Mesendoderm (in vitro differentiated cells): ENCODE results near the gene SLC66A3.

Source experiments
- DNase-seq: peaks from one replicate; pipeline ENCODE4 v3.0.0; 2013
- H2AK5ac ChIP-seq: 2 replicates; pipeline ENCODE4 v1.6.1; 2013; ENCODE audit warnings: low read length, inconsistent platforms
- H2BK120ac ChIP-seq: 2 replicates; pipeline ENCODE4 v1.6.1; 2013; ENCODE audit warnings: low read depth, mild to moderate bottlenecking, low read length, moderate library complexity, mixed read lengths
- H2BK15ac ChIP-seq: replicated peaks from 2 replicates; pipeline ENCODE4 v1.6.1; 2013; ENCODE audit warnings: low read depth, mild to moderate bottlenecking, moderate library complexity
- H2BK5ac ChIP-seq: 2 replicates; pipeline ENCODE4 v1.6.1; 2013; ENCODE audit warnings: low read length, inconsistent platforms
- H3K18ac ChIP-seq: 2 replicates; pipeline ENCODE4 v1.6.1; 2013; ENCODE audit warnings: mild to moderate bottlenecking, low read length, mixed read lengths
- H3K23ac ChIP-seq: one replicate; pipeline ENCODE4 v1.6.1; 2013; ENCODE audit warnings: low read length
- H3K27ac ChIP-seq: 2 replicates; pipeline ENCODE4 v1.5.1; 2013; ENCODE audit warnings: low read depth, mild to moderate bottlenecking, inconsistent platforms, low read length, moderate library complexity
- H3K27me3 ChIP-seq: 2 replicates; pipeline ENCODE4 v1.6.1; 2013; ENCODE audit warnings: low read length, control low read depth, mild to moderate bottlenecking, inconsistent platforms; ENCODE audit not compliant: insufficient read depth, poor library complexity
- H3K36me3 ChIP-seq: 2 replicates; pipeline ENCODE4 v1.6.1; 2013; ENCODE audit warnings: low read length, inconsistent platforms; ENCODE audit not compliant: control insufficient read depth, insufficient read depth
- H3K4ac ChIP-seq: one replicate; pipeline ENCODE4 v1.6.1; 2013; ENCODE audit warnings: low read depth, mild to moderate bottlenecking, low read length, moderate library complexity
- H3K4me1 ChIP-seq: 2 replicates; pipeline ENCODE4 v1.6.1; 2013; ENCODE audit warnings: low read depth, low read length, inconsistent platforms; ENCODE audit not compliant: control insufficient read depth
- H3K4me2 ChIP-seq: 2 replicates; pipeline ENCODE4 v1.6.1; 2013; ENCODE audit warnings: low read length
- H3K4me3 ChIP-seq: 2 replicates; pipeline ENCODE4 v1.5.1; 2013; ENCODE audit warnings: mild to moderate bottlenecking, low read length
- H3K56ac ChIP-seq: one replicate; pipeline ENCODE4 v1.6.1; 2013; ENCODE audit warnings: low read length
- H3K79me1 ChIP-seq: 2 replicates; pipeline ENCODE4 v1.6.1; 2013; ENCODE audit warnings: low read length, inconsistent platforms
- H3K79me2 ChIP-seq: 2 replicates; pipeline ENCODE4 v1.6.1; 2013; ENCODE audit warnings: mild to moderate bottlenecking, low read length; ENCODE audit not compliant: control insufficient read depth, insufficient read depth
- H3K9ac ChIP-seq: 2 replicates; pipeline ENCODE4 v1.6.1; 2013; ENCODE audit warnings: low read length, inconsistent platforms
- H4K5ac ChIP-seq: one replicate; pipeline ENCODE4 v1.6.1; 2013; ENCODE audit warnings: low read length
- H4K8ac ChIP-seq: one replicate; pipeline ENCODE4 v1.6.1; 2013; ENCODE audit warnings: low read depth, mild to moderate bottlenecking, control low read depth, low read length, moderate library complexity
- WGBS: extraction: QIAGEN DNeasy Blood & Tissue Kit; methylation state at CpG from one replicate; pipeline ENCODE4 v1.1.7; 2013; ENCODE audit warnings: low lambda C conversion rate, missing lambda C conversion rate; ENCODE audit not compliant: insufficient coverage; ENCODE audit errors: extremely low coverage; 5-methylcytosine and 5-hydroxymethylcytosine counted together

Gene SLC66A3

GRCh38 chr2:11121099-11121822 is 34.0 kb upstream of the SLC66A3 start:
- Histone ChIP-seq H3K23ac (no peak overlapping the region), H3K36me3 (no peaks in the 10 kb centered on the region), H3K79me2 (no peaks in the 10 kb centered on the region), H2AK5ac (no peak overlapping the region), H4K5ac (no peak overlapping the region), H3K4me3 (no peak overlapping the region), H2BK15ac (no peak overlapping the region), H4K8ac (no peak overlapping the region), H3K18ac (no peak overlapping the region), H3K27me3 (no peaks in the 10 kb centered on the region), H3K4ac (no peak overlapping the region), H3K27ac (no peak overlapping the region), H3K56ac (no peak overlapping the region), H3K79me1 (no peaks in the 10 kb centered on the region), H3K4me1 (no peaks in the 10 kb centered on the region), H2BK120ac (no peak overlapping the region), H3K9ac (no peak overlapping the region), H3K4me2 (no peak overlapping the region), H2BK5ac (no peak overlapping the region)
- WGBS = no CpG with 5 or more reads among the region's 8 CpGs
- DNase-seq = peak; percentile 57

GRCh38 chr2:11121823-11122155 is 33.5 kb upstream of the SLC66A3 start:
- H2BK15ac ChIP-seq = no peak overlapping the region
- no peak overlapping the region for H4K8ac ChIP-seq
- H3K23ac ChIP-seq = no peak overlapping the region
- H3K27me3 ChIP-seq = no peaks in the 10 kb centered on the region
- H4K5ac ChIP-seq = no peak overlapping the region
- no peak overlapping the region for H2BK5ac ChIP-seq
- no peak overlapping the region for H3K4ac ChIP-seq
- no peak for DNase-seq
- H3K4me2 ChIP-seq = no peak overlapping the region
- H3K36me3 ChIP-seq = no peaks in the 10 kb centered on the region
- H3K18ac ChIP-seq = no peak overlapping the region
- no peak overlapping the region for H3K9ac ChIP-seq
- H2AK5ac ChIP-seq = no peak overlapping the region
- H3K79me1 ChIP-seq = no peaks in the 10 kb centered on the region
- WGBS = no CpG with 5 or more reads among the region's 7 CpGs
- no peak overlapping the region for H2BK120ac ChIP-seq
- H3K4me3 ChIP-seq = no peak overlapping the region
- no peaks in the 10 kb centered on the region for H3K79me2 ChIP-seq
- no peak overlapping the region for H3K27ac ChIP-seq
- H3K4me1 ChIP-seq = no peaks in the 10 kb centered on the region
- H3K56ac ChIP-seq = peak overlapping the region; percentile 10

- H4K5ac ChIP-seq = no peak overlapping the region
- H3K4me1 ChIP-seq = no peaks in the 10 kb centered on the region
- H3K4me2 ChIP-seq = no peak overlapping the region
- no peaks in the 10 kb centered on the region for H3K36me3 ChIP-seq
- H3K9ac ChIP-seq = no peak overlapping the region
- no peak overlapping the region for H3K23ac ChIP-seq
- no CpG with 5 or more reads among the region's 9 CpGs for WGBS
- no peaks in the 10 kb centered on the region for H3K79me1 ChIP-seq
- DNase-seq = peak; percentile 22
- no peak overlapping the region for H3K56ac ChIP-seq
- H2BK15ac ChIP-seq = no peak overlapping the region
- no peak overlapping the region for H3K4me3 ChIP-seq
- H3K79me2 ChIP-seq = no peaks in the 10 kb centered on the region
- no peak overlapping the region for H3K18ac ChIP-seq
- no peak overlapping the region for H2AK5ac ChIP-seq
- H3K27ac ChIP-seq = no peak overlapping the region
- H2BK120ac ChIP-seq = no peak overlapping the region
- H3K27me3 ChIP-seq = no peaks in the 10 kb centered on the region
- H3K4ac ChIP-seq = no peak overlapping the region
- no peak overlapping the region for H4K8ac ChIP-seq
- H2BK5ac ChIP-seq = no peak overlapping the region
These were observed 32.9 kb upstream of the SLC66A3 start for GRCh38 chr2:11122380-11122779.

- Histone ChIP-seq H4K8ac (no peak overlapping the region), H2BK120ac (no peak overlapping the region), H3K79me2 (no peaks in the 10 kb centered on the region), H2AK5ac (no peak overlapping the region), H3K27ac (no peak overlapping the region), H3K23ac (no peak overlapping the region), H2BK5ac (no peak overlapping the region), H3K27me3 (no peaks in the 10 kb centered on the region), H3K4me2 (no peak overlapping the region), H4K5ac (no peak overlapping the region), H3K9ac (no peak overlapping the region), H3K56ac (no peak overlapping the region), H3K36me3 (no peaks in the 10 kb centered on the region), H3K4me3 (no peak overlapping the region), H3K79me1 (no peaks in the 10 kb centered on the region), H3K4me1 (no peaks in the 10 kb centered on the region), H2BK15ac (no peak overlapping the region), H3K4ac (no peak overlapping the region), H3K18ac (no peak overlapping the region)
- WGBS = no CpG with 5 or more reads among the region's 12 CpGs
- no peak for DNase-seq
These were observed 32.1 kb upstream of the SLC66A3 start for GRCh38 chr2:11123001-11123809.

- no peak overlapping the region for H2AK5ac ChIP-seq
- H3K4me2 ChIP-seq = no peak overlapping the region
- H3K79me2 ChIP-seq = no peaks in the 10 kb centered on the region
- no peak overlapping the region for H3K23ac ChIP-seq
- no peaks in the 10 kb centered on the region for H3K36me3 ChIP-seq
- H3K56ac ChIP-seq = peak overlapping the region; percentile 3
- no peak overlapping the region for H3K4me3 ChIP-seq
- DNase-seq = peak; percentile 69
- no peak overlapping the region for H2BK120ac ChIP-seq
- H3K4ac ChIP-seq = no peak overlapping the region
- WGBS = no CpG with 5 or more reads among the region's 41 CpGs
- no peaks in the 10 kb centered on the region for H3K79me1 ChIP-seq
- H3K27me3 ChIP-seq = no peaks in the 10 kb centered on the region
- no peak overlapping the region for H3K27ac ChIP-seq
- no peak overlapping the region for H2BK5ac ChIP-seq
- H3K9ac ChIP-seq = no peak overlapping the region
- H4K5ac ChIP-seq = no peak overlapping the region
- H4K8ac ChIP-seq = no peak overlapping the region
- H2BK15ac ChIP-seq = no peak overlapping the region
- no peak overlapping the region for H3K18ac ChIP-seq
- H3K4me1 ChIP-seq = no peaks in the 10 kb centered on the region
These were observed 31.2 kb upstream of the SLC66A3 start for GRCh38 chr2:11123856-11124759.
